Measurements from ENCODE around the gene TRPM6.

DNA sequence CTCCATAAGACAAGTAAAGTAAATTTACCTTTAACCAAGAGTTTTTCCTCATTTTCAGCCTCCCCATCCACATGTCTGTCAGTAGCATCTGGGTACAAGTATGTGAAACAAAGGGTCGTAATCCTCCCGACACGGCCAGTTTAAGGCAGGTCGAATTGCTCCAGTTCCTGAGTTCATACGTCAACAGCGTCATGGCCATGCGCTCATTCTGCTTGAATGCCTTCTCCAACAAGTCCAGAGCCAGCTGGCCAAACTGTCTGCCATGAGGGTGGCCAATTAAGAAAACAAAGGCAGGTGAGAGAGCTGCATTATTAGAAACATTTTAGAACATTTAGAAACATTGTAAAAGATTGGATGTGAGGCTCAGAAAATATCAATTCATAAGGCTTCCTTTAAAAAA lies 87.5 kb downstream of the TRPM6 start:
- no peak for TF ChIP-seq TAF1 (IDR thresholded peaks at IDR 0.05; ENCODE audit: low read depth, low read length)
- no peak for TF ChIP-seq POLR2A (IDR thresholded peaks at IDR 0.05; ENCODE audit: low read depth, low read length)
- TF ChIP-seq SPI1 (IDR thresholded peaks at IDR 0.05; ENCODE audit: low read depth, low read length), result no peak
- TF ChIP-seq POLR2AphosphoS5 (IDR thresholded peaks at IDR 0.05; ENCODE audit: low read depth, low read length), result no peak
- no peak for TF ChIP-seq POU2F2 (IDR thresholded peaks at IDR 0.05; ENCODE audit: low read depth, low read length)
- no peak for TF ChIP-seq PAX5 (IDR thresholded peaks at IDR 0.05; ENCODE audit: insufficient read depth, low read length, severe bottlenecking)

Data from GM12891 (cell line).